Bronchial epithelial cell (primary cell): Measurements from ENCODE around the gene TECPR1. TPM values are rescaled to one million over a fixed set of nuclear protein-coding genes. Genes with fewer than 3 reads are reported as not detected.

Experiments used
- DNase-seq: peaks from one replicate; pipeline ENCODE4 v3.0.0-alpha.2; 2010; ENCODE audit warnings: low read depth
- FAIRE-seq: peaks from 2 replicates; lab custom pipeline; 2011; peaks lifted over from hg19 to GRCh38; lab: Jason Lieb, UNC
- H3K27me3 ChIP-seq: 2 replicates; pipeline ENCODE4 v1.5.1; 2011; ENCODE audit warnings: low read length; ENCODE audit not compliant: control insufficient read depth, insufficient read depth
- H3K36me3 ChIP-seq: 2 replicates; pipeline ENCODE4 v1.5.1; 2011; ENCODE audit warnings: low read length; ENCODE audit not compliant: control insufficient read depth, insufficient read depth
- H3K4me3 ChIP-seq: 2 replicates; pipeline ENCODE4 v1.5.1; 2011; ENCODE audit warnings: mild to moderate bottlenecking, low read depth, low read length, control low read depth
- CTCF ChIP-seq: IDR thresholded peaks from 2 replicates; pipeline ENCODE4 v1.5.1; 2011; ENCODE audit warnings: mild to moderate bottlenecking, moderate library complexity, low read length, control low read depth, inconsistent platforms; ENCODE audit not compliant: insufficient read depth, severe bottlenecking
- total RNA-seq: library from RNA; depleted of rRNA; stranded (reverse); fragments of >200 nt; gene quantifications from 2 replicates; pipeline ENCODE4 v1.2.1, GENCODE V29; 2014

TECPR1 gene
- total RNA-seq, 1 donor from 2014 or later: 8.2 TPM

GRCh38 chr7:98233219-98234070 is 18.6 kb downstream of the TECPR1 start:
- DNase-seq (no peak), FAIRE-seq (no peak)
- Histone ChIP-seq H3K27me3 (no peaks in the 10 kb centered on the region), H3K4me3 (no peak overlapping the region), H3K36me3 (peaks cover 2% of the 10 kb centered on the region)
- no peak for TF ChIP-seq CTCF

GRCh38 chr7:98232799-98233198 is 19.2 kb downstream of the TECPR1 start:
- FAIRE-seq (no peak), DNase-seq (no peak)
- TF ChIP-seq CTCF: no peak
- Histone ChIP-seq H3K4me3 (no peak overlapping the region), H3K36me3 (peaks cover 2% of the 10 kb centered on the region), H3K27me3 (no peaks in the 10 kb centered on the region)

- TF ChIP-seq CTCF: no peak
- DNase-seq: no peak
- H3K36me3 ChIP-seq: peaks cover 2% of the 10 kb centered on the region
- no peaks in the 10 kb centered on the region for H3K27me3 ChIP-seq
- FAIRE-seq: no peak
- no peak overlapping the region for H3K4me3 ChIP-seq
Measured at GRCh38 chr7:98232263-98232585, 19.8 kb downstream of the TECPR1 start.

GRCh38 chr7:98231493-98232262 is 20.4 kb downstream of the TECPR1 start:
- peaks cover 2% of the 10 kb centered on the region for H3K36me3 ChIP-seq
- FAIRE-seq (no peak), DNase-seq (no peak)
- H3K27me3 ChIP-seq: no peaks in the 10 kb centered on the region
- H3K4me3 ChIP-seq: no peak overlapping the region
- no peak for TF ChIP-seq CTCF

- no peak for TF ChIP-seq CTCF
- peaks cover 2% of the 10 kb centered on the region for H3K36me3 ChIP-seq
- H3K27me3 ChIP-seq: no peaks in the 10 kb centered on the region
- FAIRE-seq (no peak), DNase-seq (no peak)
- H3K4me3 ChIP-seq: no peak overlapping the region
Measured at GRCh38 chr7:98230746-98231471, 21.1 kb downstream of the TECPR1 start.
